Pons (tissue), 1 donor: ENCODE data around the gene TMEM80.

Experiments
- DNase-seq: peaks from one replicate; pipeline ENCODE4 v3.0.0-alpha.2; 2016; ENCODE audit warnings: low spot score

Gene TMEM80

GRCh38 chr11:699753-700152 lies 4.1 kb downstream of the TMEM80 start:
- no peak for DNase-seq

DNA sequence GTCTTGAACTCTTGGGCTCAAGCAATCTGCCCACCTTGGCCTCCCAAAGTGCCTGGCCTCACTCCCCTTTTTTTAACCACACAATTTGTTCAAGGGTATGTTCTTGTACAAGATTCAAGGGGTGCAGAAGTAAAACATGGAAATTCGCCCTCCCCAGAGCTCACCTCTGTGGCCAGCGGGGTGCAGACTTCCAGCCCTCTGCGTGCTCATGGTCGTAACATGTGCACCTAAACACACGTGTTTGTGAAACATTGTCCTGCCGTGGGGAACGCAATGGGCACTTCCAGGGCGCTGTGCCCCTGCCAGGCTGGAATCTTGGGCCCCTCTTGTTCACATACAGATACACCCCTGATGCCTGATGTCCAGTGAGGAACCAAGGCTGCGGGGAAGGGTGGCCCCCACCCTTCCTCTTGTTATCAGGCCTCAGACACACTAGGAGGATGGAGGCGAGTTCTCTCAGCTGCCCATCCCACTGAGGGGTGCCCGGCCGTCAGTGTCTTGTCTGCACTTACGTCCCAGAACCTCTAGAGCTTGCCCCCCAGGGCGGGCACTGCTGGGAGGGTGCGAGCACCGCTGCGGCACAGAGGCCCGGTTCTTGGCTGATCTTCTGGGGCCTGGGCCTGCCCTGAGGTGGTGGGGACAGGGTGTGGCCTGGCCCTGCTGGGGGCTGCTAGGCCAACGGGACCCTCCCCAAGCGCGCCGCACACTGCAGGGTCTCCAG lies 6.3 kb downstream of the TMEM80 start:
- no peak for DNase-seq

DNA sequence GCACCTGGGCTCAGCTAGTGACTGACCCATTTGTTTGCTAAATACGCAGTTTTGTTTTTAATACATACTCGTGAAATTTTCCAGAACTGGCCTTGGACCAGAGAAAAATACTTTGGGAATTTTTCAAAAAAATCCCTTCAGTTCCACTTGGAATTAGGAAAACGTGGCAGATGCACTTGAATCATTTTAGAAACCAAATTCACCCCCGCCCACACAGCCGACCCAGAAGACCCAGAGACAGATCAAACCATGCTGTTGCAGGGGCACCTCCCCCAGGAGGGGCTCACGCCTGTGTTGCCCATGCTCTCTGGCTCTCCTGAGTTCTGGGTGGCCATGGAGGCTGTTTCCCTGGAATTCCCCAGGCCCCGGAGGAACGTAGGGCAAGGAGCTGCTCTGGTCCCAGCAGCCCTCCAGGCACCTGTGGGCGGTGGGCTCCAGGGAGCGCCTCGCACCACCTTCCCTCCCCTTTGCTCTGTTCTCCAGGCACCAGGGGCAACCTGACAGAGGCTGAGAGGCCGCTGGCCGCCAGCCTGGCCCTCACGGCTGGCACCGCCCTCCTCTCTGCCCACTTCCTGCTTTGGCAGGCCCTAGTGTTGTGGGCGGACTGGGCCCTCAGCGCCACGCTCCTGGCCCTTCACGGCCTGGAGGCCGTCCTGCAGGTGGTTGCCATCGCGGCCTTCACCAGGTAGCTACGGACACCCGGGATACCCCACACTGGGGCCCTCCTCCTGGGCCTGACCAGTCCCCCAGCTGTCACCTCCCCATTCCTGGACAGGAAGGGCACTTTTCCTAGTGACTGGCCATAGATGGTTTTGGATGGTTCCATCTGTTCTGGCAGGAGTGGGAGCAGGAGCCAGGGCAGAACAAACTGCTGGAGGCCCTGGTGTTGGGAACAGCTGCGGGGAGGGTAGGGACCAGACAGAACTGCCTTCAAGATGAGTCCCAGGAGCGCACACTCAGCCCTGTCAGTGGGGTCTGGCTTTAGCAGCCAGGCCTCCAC lies 7.1 kb downstream of the TMEM80 start:
- peak; percentile 21 for DNase-seq

DNA sequence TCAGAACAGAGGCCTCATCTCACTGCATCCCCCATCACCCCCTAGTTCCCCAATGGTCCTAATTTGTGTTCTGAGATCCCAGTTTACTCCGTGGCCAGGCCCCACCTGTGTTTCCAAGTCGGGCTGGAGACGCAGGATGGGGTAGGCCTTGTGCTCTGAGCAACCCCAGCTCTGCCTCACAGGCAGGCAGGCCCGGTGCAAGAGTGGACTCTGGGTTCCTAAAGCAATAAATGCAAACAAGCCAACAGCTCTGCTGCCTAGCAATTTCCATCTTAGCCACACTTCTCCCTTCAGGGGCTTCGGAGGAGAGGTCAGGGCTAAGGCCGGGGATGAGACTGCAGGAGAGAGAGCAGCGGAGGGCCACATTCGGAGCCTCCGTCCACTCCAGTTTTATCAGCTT lies 7.9 kb downstream of the TMEM80 start:
- no peak for DNase-seq

DNA sequence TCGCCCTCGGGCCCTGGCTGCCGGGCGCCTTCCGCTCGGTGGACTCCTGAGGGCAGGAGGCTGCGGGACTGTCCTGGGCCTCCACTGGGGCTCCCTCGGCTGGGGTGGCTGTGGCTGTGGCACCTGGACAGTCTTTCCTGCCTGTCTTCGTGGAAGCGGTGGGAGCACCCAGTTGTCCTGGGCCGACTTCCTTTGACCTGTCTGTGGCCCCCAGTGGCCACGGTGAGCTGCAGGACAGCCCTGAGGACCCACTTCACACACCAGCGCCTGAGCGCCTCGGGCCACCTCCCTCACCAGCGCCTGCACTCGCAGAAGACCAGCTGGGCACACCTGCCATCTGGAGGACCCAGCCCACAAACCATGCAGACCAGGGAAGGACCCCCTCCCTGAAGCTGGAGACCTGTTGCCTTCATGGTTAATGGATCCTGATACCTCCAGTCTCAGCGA lies 8.6 kb downstream of the TMEM80 start:
- no peak for DNase-seq

GRCh38 chr11:704781-705645 lies 9.4 kb downstream of the TMEM80 start:
- no peak for DNase-seq

DNA sequence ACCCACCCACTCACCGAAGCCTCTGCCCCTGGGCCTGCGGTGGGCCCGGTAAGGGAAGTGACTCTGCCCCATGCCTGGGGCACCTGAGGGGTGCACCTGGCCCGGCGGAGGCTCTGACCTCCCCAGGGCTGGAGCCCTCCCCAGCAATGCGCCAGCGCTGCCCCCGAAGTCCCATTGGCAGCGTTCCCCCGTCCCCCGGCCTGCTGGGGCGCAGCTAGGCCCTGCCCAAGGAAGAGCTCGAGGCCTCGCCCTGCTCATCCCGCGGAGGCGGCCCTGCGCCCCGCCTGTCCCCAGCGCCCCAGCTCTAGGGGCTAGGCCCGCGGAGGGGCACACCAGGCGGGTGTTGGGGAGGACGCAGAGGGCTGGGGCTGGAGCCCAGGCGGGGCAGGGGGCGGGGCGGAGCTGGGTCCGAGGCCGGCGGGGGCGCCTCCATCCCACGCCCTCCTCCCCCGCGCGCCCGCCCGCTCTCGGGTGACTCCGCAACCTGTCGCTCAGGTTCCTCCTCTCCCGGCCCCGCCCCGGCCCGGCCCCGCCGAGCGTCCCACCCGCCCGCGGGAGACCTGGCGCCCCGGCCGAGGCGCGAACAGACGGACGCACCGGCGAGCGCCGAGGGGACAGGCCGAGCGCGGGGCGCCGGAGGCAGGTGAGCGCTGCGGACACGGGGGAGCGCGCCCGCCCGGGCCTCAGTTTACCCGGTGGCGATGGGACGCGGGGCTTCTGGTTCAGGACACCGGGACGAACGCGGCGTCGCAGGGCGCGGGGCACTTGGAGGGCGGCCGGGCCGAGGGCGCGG lies 10.2 kb downstream of the TMEM80 start, which contains the start of gene EPS8L2:
Gene EPS8L2 (plus strand): TSS at position 586 of the 793 bp plus-strand sequence. CDS start 3,177 bp downstream, outside the sequence.
- DNase-seq, result no peak

DNA sequence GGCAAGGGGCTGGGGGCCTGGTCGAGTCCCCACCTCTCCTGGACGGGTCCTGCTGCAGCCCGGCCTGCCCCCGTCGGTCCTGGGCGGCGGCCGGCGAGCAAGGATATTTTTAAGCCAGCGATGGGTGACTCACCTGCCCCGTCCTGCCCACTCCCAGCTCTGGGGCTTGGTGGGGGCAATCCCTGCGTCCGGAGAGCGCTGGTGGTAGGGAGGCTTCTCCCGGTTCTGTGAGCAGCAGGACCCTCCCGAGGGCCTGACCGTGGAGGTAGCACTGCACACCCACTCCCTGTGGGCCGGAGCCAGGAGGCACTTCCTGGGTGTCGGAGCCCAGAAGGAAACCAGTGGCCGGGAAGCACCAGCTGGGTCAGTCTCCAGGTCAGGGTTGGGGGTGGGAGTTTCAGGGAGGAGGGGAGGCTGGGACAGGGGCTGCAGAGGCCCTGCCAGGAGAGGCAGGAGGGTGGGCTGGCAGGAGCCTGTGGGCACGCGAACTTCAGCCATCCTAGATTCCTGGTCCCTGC lies 10.9 kb downstream of the TMEM80 start:
- DNase-seq, result no peak

DNA sequence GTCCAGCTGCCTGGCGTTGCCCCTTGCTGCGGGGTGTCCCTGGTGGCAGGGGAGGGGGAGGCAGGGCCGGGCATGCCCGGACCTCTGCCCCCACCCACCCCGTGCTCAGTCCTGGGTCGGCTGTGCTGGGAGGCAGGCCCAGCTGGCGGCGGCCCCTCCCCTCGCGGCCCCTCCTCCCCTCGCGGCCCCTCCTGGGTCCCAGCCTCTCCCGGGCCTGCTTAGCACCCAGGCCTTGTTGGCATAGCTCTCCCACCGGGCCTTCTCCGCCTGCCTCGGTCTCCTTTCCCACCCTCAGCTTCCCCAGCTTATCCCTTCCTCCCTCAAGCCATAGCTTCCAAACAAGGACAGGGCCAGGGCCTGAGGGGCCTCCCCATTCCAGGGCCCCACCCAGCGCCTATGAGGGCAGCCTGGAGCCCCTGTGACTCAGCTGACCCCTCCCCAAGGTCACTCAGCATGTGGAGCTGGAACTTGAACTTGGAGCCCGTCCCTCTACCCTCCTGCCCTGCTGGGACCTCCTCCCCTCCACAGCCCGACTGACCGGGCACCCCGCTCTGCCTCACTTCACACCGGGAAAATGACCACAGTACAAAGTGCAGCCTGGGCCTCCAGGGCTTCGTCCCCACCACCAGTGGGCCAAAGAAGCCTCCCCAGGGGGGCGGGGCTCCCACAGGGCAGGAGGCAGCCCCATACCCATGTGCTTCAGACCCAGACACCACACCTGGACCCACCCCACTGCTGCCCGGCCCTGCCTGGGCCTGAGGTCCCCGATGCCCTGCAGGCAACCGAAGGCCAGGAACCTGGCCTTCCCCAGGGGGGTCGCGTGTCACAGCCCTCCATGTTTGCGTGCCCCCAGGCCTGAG lies 11.6 kb downstream of the TMEM80 start:
- DNase-seq, result no peak

- no peak for DNase-seq
These were observed 12.3 kb downstream of the TMEM80 start for GRCh38 chr11:707817-708420.

DNA sequence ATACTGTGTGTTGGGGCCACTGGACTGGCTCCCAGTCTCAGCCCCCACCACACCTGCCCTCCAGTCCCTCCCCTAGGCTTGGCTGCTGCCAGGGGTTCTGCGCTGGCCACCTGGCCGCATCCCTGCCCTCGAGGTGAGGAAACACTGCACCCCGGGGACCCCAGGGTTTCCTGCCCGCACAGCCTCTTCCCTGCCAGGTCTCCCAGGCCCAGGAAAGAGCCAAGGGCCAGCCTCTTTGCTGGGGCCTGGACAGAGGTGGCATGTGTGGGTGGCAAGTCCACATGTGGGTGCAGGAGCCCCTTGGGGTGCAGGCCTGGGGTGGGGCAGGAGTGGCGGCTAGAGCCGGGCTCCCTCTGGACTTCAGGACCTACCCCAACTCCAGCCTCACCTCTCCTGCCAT lies 12.9 kb downstream of the TMEM80 start:
- DNase-seq, result no peak

DNA sequence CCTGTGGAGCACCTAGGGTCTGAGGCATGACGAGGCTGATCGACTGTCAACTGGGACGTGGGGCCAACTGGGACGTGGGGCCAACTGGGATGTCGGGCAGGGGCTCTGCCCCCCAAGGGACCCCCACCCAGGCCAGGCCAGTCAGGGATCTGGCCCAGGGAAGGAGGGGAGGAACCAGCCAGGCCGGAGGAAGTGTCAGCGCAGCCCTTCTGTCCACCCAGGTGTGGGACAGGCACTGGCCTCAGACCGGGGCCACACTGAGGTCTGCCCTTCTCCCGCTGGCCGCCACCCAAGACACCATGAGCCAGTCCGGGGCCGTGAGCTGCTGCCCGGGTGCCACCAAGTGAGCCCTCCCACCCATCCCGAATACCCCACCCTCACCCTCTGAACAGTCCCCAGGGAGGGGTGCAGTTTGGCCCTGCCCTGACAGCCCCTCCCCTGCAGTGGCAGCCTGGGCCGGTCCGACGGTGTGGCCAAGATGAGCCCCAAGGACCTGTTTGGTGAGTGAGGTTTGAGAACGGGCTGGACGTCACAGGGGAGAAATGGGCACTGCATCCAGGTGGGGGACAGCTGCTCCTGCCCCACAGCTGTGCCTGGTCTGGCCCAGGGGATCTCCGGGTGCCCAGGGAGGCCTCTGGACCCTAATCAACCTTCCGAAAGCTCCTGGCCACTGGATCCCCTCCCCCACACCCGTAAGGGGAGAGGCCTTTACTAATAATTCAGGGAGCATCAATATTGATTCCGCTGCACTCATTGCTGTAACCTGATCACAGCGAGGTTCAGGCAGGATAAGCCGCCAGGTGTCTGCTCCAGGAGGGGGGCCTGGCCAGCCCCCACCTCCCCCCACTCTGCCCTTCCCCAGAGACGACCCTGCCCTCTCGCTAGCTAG lies 13.7 kb downstream of the TMEM80 start:
- DNase-seq, result no peak

- no peak for DNase-seq
These were observed 18.8 kb downstream of the TMEM80 start for GRCh38 chr11:714436-714835.

DNA sequence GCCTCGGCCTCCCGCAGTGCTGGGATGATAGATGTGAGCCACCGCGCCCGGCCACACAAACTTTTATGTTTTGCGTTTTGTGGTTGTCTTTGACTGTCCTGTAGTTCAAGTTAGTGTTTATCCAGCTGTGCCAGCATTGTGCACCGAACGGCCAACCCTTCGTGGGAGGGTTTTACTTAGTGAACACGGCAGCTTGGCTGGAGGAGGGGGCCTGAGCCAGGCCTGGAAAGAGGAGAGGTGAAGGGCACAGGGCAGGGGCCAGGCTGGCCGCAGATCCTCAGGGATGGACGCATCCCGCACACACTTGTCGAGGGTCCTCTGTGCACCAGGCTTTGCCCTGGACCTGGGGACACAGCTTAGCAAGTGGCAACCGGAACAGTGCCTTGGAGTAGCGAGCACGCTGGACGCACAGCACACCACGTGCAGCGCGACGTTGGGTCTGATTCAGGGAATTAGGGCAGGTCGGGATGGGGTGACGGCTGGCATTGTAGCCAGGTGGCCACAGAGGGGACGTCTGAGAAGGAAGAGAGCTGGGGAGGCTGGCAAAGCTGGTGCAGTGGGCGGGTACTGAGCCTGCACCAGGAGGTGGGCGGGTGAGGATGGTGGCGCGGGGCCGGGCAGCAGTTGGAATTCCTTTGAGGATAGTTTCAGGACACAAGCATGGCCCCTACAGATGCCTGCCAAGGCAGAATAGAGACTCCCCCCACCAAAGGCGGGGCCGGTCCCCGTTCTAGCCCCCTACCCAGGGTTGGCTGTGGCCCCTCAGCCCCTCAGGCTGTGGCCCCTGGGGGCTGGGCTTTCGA lies 23.8 kb downstream of the TMEM80 start:
- no peak for DNase-seq

- no peak for DNase-seq
These were observed 24.5 kb downstream of the TMEM80 start for GRCh38 chr11:720017-720641.

DNA sequence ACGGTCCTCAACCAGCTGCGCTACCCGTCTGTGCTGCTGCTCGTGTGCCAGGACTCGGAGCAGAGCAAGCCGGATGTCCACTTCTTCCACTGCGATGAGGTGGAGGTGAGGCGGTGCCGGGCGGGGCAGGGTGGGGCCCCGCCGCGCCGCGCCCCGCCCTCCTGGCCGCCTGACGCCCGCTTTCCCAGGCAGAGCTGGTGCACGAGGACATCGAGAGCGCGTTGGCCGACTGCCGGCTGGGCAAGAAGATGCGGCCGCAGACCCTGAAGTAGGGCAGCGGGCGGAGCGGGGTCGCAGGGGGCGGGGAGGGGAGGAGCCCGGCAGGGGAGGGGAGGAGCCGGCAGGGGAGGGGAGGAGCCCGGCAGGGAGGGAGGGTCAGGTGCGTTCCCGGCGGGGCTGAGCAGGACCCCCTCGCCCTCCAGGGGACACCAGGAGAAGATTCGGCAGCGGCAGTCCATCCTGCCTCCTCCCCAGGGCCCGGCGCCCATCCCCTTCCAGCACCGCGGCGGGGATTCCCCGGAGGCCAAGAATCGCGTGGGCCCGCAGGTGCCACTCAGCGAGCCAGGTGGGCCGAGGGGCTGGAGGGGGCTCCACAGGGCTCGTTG lies 25.1 kb downstream of the TMEM80 start:
- no peak for DNase-seq
